ENCODE data around the gene PLSCR5. TPM values are rescaled to one million over a fixed set of nuclear protein-coding genes. Genes with fewer than 3 reads are reported as not detected.

Gene PLSCR5
- total and polyA plus RNA-seq, 10 of the 15 experiments (the other 5 are each of a cell fraction or from before 2014, with no cell fraction given), result 0.06 TPM; not detected in 9

- TF ChIP-seq NFXL1 (IDR thresholded peaks at IDR 0.05; ENCODE audit: borderline replicate concordance) (no peak), ZNF592 (IDR thresholded peaks at IDR 0.05) (no peak), NFYA (IDR thresholded peaks at IDR 0.05; ENCODE audit: borderline replicate concordance, low read depth, low read length) (no peak), ZBTB40 (IDR thresholded peaks at IDR 0.05; ENCODE audit: borderline replicate concordance) (no peak)
These were observed 43.3 kb downstream of the PLSCR5 start (continued) for GRCh38 chr3:146561879-146562278.
